Heart right ventricle (tissue), 16 donors: ENCODE data around the gene CALHM3. TPM values are rescaled to one million over a fixed set of nuclear protein-coding genes. Genes with fewer than 3 reads are reported as not detected.
"Not testable (repeated sequence)": the region's sequence is repeated elsewhere in the genome, so short reads cannot be mapped to it uniquely, and the experiment has no call there.

ENCODE experiments used
- ATAC-seq, 8 donors: fragments of 200-7000 bp; cut with Tn5 transposase; one replicate each; pipeline ENCODE4 v1.9.1; 2020; ENCODE audit warnings: mild to moderate bottlenecking in 8 of 8, moderate library complexity in 8 of 8, moderate number of reproducible peaks in 1 of 8
- DNase-seq, 2 donors: peaks; one replicate each; pipeline ENCODE4 v3.0.0-alpha.2; 2020
- H3K27ac ChIP-seq, 10 donors: fragments of 200-600 bp; sonication (generic) in 2 of 10; one replicate each; pipeline versions ENCODE4 v1.5.0 to v1.8.0; 2020 to 2022; ENCODE audit warnings: mild to moderate bottlenecking in 3 of 10
- H3K27me3 ChIP-seq, 7 donors: fragments of 200-600 bp; one replicate each; pipeline ENCODE4 v1.8.0; 2021 to 2022; ENCODE audit warnings: mild to moderate bottlenecking in 2 of 7
- H3K36me3 ChIP-seq, 9 donors: fragments of 200-600 bp; sonication (generic) in 1 of 9; one replicate each; pipeline versions ENCODE4 v1.5.0 to v1.8.0; 2020 to 2022; ENCODE audit warnings: mild to moderate bottlenecking in 2 of 9
- H3K4me1 ChIP-seq, 9 donors: fragments of 200-600 bp; sonication (generic) in 1 of 9; one replicate each; pipeline versions ENCODE4 v1.5.0 to v1.8.0; 2020 to 2022; ENCODE audit warnings: mild to moderate bottlenecking in 4 of 9
- H3K4me3 ChIP-seq, 10 donors: fragments of 200-600 bp; sonication (generic) in 2 of 10; one replicate each; pipeline versions ENCODE4 v1.5.0 to v1.8.0; 2020 to 2022; ENCODE audit warnings: mild to moderate bottlenecking in 7 of 10, moderate library complexity in 2 of 10
- H3K9me3 ChIP-seq, 11 donors: fragments of 200-600 bp in 10 of 11; sonication (generic) in 2 of 11; one replicate each; pipeline versions ENCODE4 v1.5.0 to v1.8.0; 2013 to 2022; ENCODE audit warnings: mild to moderate bottlenecking in 2 of 11, control low read depth in 1 of 11, moderate library complexity in 1 of 11
- CTCF ChIP-seq, 9 donors: fragments of 200-600 bp; sonication (generic) in 2 of 9; IDR thresholded peaks; one replicate each; pipeline versions ENCODE4 v1.5.0 to v1.8.0; 2021 to 2022; ENCODE audit warnings: antibody characterized with exemption in 9 of 9, mild to moderate bottlenecking in 5 of 9, moderate library complexity in 1 of 9
- WGBS, 2 donors: extraction: QIAGEN DNeasy Blood & Tissue Kit; methylation state at CpG; one replicate each; pipeline ENCODE4 v1.1.7; 2013; ENCODE audit warnings: inconsistent platforms in 1 of 2; 5-methylcytosine and 5-hydroxymethylcytosine counted together
- intact Hi-C, 10 donors: fragments of 100-400 bp; cut with DNase I; formaldehyde crosslinking; loops; one replicate each; pipeline versions ENCODE4 v1.11.1 to v1.14.2; 2022
- polyA plus RNA-seq, 2 donors: library from polyadenylated mRNA; stranded (reverse); fragments of 200-250 nt; gene quantifications; one replicate each; pipeline ENCODE4 v1.2.3, GENCODE V29; 2013
- total RNA-seq, 10 donors: library from RNA; stranded (reverse); fragmentation: NEBNext Ultra II Directional in 3 of 10; extraction: Animal tissue kit (Norgen Biotek cat#: 25700) in 3 of 10; gene quantifications; one replicate each; pipeline versions ENCODE4 v1.2.1 to v1.2.4, GENCODE V29; 2021 to 2023
- donor health status: Arrhythmogenic right ventricular cardiomyopathy.
- donor health status: ischemic (EF 13 %, LVEDD 7.1; RV severe dilation, severe dysfunction).
- donor health status: healthy with polysubstance abuse.
- donor health status: DM: no; HTN: yes; CAD: no.
- donor health status: DM: no; HTN: no; CAD: no.
- donor health status: ischemic (EF 25% LVEDD 6.9; RV normal size, moderate dysfunction).
- donor health status: ischemic (EF 25% LVEDD 5.7; RV mildly dilated, moderate dysfunction).
- donor health status: healthy.
- donor health status: DM: yes; HTN: yes; CAD: no.
- donor health status: Ischemic cardiomyopathy.
- donor health status: ischemic (EF 35%, LVEDD 5.7; RV mildly dilated, moderate dysfunction).
- donor health status: nonischemic (EF 11% LVEDD 7.7; RV severe dilation, severe dysfunction).
- donor health status: DM: yes; HTN: yes; CAD: no.
- donor health status: PGD.
- donor health status: ischemic (EF 29% LVEDD 5.4; RV normal size, mild dysfunction).
- donor health status: nonischemic (EF 23%, LVEDD 6.1; RV moderate dilation, normal function).

The CALHM3 gene
- total and polyA plus RNA-seq, 12 donors, result not detected

DNA sequence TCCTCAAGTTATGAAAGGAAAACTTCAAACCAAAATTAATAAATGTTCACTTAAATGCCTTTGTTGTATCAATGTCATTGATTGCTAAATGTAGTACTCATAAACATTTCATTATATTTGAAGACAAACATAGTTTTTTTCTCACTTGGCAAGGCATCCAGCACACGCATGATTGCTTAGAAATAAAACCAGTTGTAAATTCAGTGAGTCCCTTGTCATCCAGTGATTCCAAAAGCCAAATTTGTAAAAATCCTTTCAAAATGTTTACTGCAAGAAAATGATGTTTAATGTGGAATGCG is 8.3 kb upstream of the CALHM3 start:
- WGBS, 2 donors, result 89 to 91% methylated on average over 2 of the region's 2 CpGs
- intact Hi-C loops, result no loop called here
- TF ChIP-seq CTCF (IDR thresholded peaks at IDR 0.05), result no peak
- H3K27me3 ChIP-seq, result peaks cover 0 to 4% (median 0%) of the 10 kb centered on the region in 7 donors
- H3K4me1 ChIP-seq, result peaks cover 0 to 15% (median 4%) of the 10 kb centered on the region in 9 donors
- no peaks in the 10 kb centered on the region for H3K9me3 ChIP-seq
- no peak overlapping the region for H3K27ac ChIP-seq
- DNase-seq (no peak), ATAC-seq (no peak)
- no peaks in the 10 kb centered on the region for H3K36me3 ChIP-seq
- H3K4me3 ChIP-seq, result no peak overlapping the region

DNA sequence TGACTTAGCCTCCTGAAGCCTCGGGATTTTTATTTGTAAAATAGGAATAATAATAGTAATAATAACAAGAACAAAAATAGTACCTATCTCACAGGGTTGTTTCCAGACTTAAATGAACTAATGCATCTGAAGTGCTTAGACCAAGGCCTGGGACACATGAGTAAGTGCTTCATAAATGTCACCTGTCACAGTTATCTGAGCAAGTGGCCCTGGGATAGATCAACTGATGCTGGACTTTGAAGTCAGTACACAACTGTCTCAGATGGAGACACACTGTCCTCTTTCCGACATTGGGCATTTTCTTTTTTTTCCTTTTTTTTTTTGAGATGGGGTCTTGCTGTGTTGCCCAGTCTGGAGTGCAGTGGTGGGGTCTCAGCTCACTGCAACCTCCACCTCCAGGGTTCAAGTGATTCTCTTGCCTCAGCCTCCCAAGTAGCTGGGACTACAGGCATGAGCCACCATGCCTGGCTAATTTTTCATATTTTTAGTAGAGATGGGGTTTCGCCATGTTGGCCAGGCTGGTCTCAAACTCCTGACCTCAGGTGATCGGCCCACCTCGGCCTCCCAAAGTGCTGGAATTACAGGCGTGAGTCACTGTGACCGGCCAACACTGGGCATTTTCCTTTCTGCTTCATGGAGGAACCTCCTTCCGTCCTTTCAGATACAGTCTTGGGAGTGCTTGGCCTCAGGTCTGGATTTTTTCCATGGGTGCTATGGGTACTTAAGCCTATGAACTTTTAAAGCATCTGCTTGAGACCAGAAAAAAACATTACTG is 7.8 kb upstream of the CALHM3 start:
- 86 to 89% methylated on average over 8 of the region's 8 CpGs for WGBS, 2 donors
- H3K9me3 ChIP-seq, H3K4me3 ChIP-seq, ATAC-seq, intact Hi-C loops, H3K27ac ChIP-seq, DNase-seq, H3K27me3 ChIP-seq, H3K36me3 ChIP-seq: not testable (repeated sequence)
- H3K4me1 ChIP-seq, result peaks cover 0 to 10% (median 0%) of the 10 kb centered on the region in 9 donors

DNA sequence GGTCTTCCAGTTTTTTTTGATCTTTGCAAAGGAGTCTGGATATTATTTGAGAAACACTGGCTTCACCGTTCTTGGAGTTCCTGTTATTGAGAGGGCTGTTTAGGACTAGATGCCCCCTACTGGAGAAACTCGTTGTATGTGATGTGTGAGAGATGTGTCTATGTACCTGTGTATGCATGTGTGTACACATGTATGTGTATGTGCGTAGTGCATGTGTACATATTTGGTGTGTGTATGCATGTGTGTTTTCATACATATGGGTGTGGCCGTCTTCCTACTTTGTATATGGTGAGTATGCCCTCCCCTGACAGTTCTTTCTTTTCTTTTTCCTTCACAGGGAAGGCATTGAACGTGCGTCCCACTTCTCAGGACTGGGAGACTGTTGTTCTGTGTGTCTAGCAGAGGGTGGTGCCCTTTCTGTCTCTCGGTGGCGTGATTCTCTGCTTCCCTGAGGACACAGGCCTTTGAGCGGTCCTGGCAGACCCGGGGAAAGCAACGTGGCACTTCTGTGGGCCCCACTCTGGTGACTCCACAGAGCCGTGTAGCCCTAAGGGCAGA is 3.0 kb upstream of the CALHM3 start:
- H3K27me3 ChIP-seq, result no peaks in the 10 kb centered on the region
- H3K36me3 ChIP-seq, result no peaks in the 10 kb centered on the region
- no peak overlapping the region for H3K4me3 ChIP-seq
- peak; percentile 46 to 79 (median 70) for TF ChIP-seq CTCF (IDR thresholded peaks at IDR 0.05)
- intact Hi-C loops, result loop anchor here in 5 of 10 donors (1.0 to 5.0 kb wide), 4 partner anchors 65 to 66 kb away; no protein-coding TSS in a partner anchor
- peaks cover 0 to 17% (median 3%) of the 10 kb centered on the region in 9 donors for H3K4me1 ChIP-seq
- no peak overlapping the region for H3K27ac ChIP-seq
- DNase-seq (peak in 1 of 2 donors; percentile 61), ATAC-seq (peak in 6 of 8 donors; percentile 46 to 70 (median 60))
- H3K9me3 ChIP-seq, result no peaks in the 10 kb centered on the region
- 59 to 66% methylated on average over 12 of the region's 12 CpGs for WGBS, 2 donors

DNA sequence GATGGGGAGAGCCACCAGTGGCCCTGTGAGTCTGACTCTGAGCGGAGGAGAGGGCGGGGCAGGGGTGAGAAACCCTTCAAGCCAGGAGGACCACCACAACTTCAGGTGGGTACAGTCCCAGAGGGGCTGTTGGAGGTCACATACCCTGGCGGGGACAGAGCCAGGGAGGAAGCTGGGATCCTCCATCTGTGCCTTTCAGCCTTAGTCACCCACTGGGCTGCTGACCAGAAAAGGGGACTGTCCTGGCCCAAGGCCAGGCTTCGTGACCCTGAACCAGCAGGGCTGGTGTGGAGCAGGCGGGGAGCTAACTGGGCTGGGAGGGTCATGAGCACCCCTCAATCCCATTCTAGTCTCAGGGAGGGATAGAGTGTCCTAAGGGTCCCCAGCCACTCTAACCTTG is 1.5 kb upstream of the CALHM3 start:
- 66 to 75% methylated on average over 5 of the region's 5 CpGs for WGBS, 2 donors
- H3K36me3 ChIP-seq, result no peaks in the 10 kb centered on the region
- no peak overlapping the region for H3K4me3 ChIP-seq
- intact Hi-C loops, result loop anchor here in 3 of 10 donors (2.0 to 5.0 kb wide), 2 partner anchors 63 to 64 kb away; no protein-coding TSS in a partner anchor
- DNase-seq, result no peak
- H3K9me3 ChIP-seq, result no peaks in the 10 kb centered on the region
- no peaks in the 10 kb centered on the region for H3K27me3 ChIP-seq
- no peak for TF ChIP-seq CTCF (IDR thresholded peaks at IDR 0.05)
- H3K27ac ChIP-seq, result no peak overlapping the region
- peaks cover 0 to 17% (median 3%) of the 10 kb centered on the region in 9 donors for H3K4me1 ChIP-seq
- peak in 1 of 8 donors; percentile 46 for ATAC-seq

- WGBS, 2 donors, result 88 to 89% methylated on average over 22 of the region's 22 CpGs
- no peak for TF ChIP-seq CTCF (IDR thresholded peaks at IDR 0.05)
- Histone ChIP-seq H3K27ac (no peak overlapping the region), H3K36me3 (no peaks in the 10 kb centered on the region), H3K9me3 (no peaks in the 10 kb centered on the region), H3K27me3 (no peaks in the 10 kb centered on the region), H3K4me1 (peaks cover 0 to 17% (median 3%) of the 10 kb centered on the region in 9 donors), H3K4me3 (no peak overlapping the region)
- no peak for DNase-seq
- intact Hi-C loops, result no loop called here
- no peak for ATAC-seq
Observed at GRCh38 chr10:103478671-103479070, 369 bp downstream of the CALHM3 start.
